Choroid plexus epithelial cell (primary cell): ENCODE data around the gene ZSCAN18.
A peak's percentile ranks its signal among the peaks of the same experiment; 100 is the strongest.

Experiments
- DNase-seq: peaks from one replicate; pipeline ENCODE4 v3.0.0-alpha.2; 2010; ENCODE audit warnings: low read depth
- H3K4me3 ChIP-seq: 2 replicates; pipeline ENCODE4 v1.5.1; 2011; ENCODE audit warnings: low read depth, mild to moderate bottlenecking, control low read depth, low read length, moderate library complexity
- TF ChIP-seq, protein P1 (sequence below): conservative IDR thresholded peaks from 2 replicates; pipeline ENCODE4 v1.5.1; 2011; ENCODE audit warnings: low read depth, mild to moderate bottlenecking, control low read depth, inconsistent platforms, low read length, moderate library complexity

ZSCAN18 gene

DNA sequence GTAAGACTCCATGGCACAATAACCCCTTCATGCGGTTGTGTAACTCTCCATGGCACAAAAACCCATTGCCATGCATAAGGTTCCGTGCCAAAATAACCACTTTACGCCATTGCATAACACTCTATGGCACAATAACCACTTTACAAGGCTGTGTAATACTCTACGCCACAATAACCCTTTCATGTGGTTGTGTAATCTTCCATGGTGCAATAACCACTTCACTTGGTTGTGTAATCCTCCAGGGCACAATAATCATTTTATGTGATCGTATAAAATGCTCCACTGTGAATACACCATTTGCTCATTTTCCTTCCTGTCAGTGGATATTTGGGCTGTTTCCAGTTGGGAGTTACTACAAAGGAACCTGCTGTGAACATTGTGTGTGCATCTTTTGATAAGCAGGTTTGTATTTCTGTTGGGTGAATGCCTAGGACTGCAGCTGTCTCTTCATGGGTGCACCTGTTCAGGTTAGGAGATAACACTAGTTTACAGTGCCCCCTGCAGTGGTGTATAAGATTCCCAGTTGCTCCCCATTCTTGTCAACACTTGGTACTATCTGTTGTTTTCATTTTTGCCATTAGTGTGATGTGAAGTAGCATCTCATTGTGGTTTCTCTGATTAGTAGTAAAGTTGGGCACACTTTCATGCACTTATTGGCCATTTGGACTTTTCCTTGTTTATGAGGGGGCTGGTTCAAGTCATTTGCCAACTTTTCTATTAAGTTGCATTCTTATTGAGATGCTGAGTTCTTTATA, 21.1 kb upstream of the ZSCAN18 start:
- TF ChIP-seq, protein P1, sequence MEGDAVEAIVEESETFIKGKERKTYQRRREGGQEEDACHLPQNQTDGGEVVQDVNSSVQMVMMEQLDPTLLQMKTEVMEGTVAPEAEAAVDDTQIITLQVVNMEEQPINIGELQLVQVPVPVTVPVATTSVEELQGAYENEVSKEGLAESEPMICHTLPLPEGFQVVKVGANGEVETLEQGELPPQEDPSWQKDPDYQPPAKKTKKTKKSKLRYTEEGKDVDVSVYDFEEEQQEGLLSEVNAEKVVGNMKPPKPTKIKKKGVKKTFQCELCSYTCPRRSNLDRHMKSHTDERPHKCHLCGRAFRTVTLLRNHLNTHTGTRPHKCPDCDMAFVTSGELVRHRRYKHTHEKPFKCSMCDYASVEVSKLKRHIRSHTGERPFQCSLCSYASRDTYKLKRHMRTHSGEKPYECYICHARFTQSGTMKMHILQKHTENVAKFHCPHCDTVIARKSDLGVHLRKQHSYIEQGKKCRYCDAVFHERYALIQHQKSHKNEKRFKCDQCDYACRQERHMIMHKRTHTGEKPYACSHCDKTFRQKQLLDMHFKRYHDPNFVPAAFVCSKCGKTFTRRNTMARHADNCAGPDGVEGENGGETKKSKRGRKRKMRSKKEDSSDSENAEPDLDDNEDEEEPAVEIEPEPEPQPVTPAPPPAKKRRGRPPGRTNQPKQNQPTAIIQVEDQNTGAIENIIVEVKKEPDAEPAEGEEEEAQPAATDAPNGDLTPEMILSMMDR = no peak
- no peak overlapping the region for H3K4me3 ChIP-seq
- DNase-seq = no peak

DNA sequence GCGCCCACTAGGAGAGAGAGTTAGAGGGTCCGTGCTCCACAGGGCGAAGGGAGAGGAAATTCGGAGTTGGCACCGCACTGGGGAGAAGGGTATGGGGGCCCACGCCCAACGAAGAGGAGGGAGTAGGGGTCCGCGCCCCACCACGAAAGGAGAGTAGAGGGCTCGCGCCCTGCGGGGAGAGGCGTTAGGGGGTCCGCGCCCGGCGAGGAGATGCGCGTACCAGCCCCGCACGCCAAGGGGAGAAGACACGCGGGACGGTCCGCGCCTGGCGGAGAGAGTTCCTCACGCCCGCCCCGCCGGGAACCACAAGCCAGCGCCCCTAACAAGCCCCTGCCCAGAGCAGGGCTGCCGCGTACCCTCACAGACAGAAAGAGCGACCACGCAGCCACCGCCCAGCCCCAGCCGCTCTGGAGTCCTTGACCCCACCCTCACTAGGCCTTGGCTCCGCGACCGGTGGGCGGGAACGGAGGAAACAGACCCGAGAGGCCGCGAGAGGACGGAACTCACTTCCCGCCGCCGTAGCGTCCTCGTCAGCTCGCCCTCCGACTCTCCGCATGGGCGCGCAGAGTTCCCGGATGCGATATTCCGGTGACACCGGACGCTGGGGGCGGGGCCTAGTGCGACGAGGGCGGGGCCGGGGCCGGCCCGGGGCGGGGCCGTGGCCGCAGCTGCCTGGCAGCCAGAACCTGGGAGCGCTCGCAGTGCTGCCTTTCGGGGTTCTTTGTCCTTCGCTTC, 20.0 kb upstream of the ZSCAN18 start:
- no peak for DNase-seq
- TF ChIP-seq, protein P1 = no peak
- H3K4me3 ChIP-seq = no peak overlapping the region

DNA sequence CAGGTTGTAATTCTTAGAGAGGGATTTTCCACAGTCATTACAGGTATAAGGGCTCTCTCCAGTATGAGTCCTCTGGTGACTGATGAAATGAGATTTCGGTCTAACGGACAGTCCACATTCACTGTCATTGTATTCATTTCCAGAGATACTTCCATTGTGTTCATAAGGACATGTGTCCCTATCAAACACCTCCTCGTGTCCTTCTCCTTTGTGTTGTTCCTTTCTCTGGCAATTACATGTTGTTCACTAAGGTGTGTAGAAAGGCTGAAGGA, 10.5 kb upstream of the ZSCAN18 start:
- TF ChIP-seq, protein P1 = no peak
- H3K4me3 ChIP-seq = no peak overlapping the region
- DNase-seq = no peak

DNA sequence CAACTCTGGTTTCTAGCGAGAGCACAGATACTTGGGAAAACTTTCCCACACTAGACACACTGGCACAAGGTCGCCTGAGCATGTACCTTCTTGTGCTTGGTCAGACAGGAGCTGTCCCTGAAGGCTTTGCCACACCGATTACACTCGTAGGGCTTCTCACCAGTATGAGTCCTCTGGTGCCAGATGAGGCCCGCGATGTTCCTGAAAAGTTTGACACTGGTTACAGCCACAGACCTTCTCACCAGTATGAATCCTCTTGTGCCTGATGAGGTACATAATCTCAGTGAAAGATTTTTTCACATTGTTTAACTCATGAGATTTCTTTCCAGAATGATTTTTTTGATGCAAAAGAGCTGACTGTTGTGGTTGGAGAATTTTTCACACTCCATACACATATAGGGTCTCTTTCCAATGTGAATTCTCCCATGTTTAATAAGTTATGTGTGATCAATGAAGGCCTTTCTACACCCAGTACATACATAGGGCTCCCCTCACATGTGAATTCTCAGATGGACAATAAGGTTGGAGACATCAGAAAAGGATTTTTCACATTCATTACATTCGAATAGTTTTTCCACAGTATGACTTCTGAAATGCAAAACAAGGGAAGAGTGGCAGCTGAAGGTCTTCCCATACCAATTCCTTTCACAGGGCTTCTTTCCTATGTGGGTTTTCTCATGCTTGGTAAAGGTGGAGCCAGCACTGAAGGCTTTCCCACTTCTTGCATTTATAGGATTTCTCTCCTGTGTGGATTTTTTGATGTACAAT, 9.9 kb upstream of the ZSCAN18 start:
- no peak for DNase-seq
- no peak overlapping the region for H3K4me3 ChIP-seq
- TF ChIP-seq, protein P1 = no peak

DNA sequence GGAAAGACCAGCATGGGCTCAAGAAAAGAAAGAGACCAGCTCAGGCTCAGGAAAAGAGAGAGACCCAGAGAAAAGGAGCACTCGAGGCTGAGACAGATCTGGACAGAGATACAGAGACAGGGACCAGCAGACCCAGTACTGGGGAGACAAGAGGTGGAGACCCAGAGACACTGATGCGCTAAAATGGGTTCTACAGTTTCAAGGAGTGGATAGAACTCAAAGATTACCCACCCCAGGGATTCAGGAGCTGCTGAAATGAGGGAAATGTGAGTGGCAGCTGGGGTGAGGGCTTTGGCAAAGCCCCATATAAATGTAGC, 609 bp upstream of the ZSCAN18 start:
- TF ChIP-seq, protein P1 = no peak
- no peak for DNase-seq
- peak overlapping the region; percentile 64 for H3K4me3 ChIP-seq

DNA sequence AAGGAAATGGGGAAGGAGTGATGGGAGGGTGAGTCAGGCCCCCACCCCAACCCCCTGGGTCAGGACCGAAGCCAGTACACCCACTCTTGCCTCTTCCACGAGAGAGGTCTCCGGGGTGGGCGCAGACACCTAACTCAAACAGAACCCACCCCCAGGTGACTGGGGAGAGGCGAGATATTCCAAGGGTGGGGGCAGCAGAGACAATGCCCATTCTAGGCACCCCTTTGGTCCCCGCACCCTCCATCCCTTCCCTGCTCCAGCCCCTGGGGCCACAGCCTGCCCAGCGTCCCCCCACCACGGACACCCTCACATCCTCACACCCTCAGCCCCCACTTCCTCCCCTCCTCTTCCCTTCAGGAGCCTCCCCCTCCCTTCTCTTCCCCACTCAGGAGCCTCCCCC, 682 bp downstream of the ZSCAN18 start:
- H3K4me3 ChIP-seq = peak overlapping the region; percentile 93
- TF ChIP-seq, protein P1 = no peak
- DNase-seq = no peak
